SK-N-SH (cell line): ENCODE measurements around the gene MCM5.

Source experiments
- EP300 ChIP-seq, 2 experiments: IDR thresholded peaks; 2 replicates each; pipeline versions ENCODE4 v1.4.0 to v1.6.1; 2012; ENCODE audit warnings: borderline replicate concordance in 1 of 2, low read depth in 1 of 2, low read length in 1 of 2
- NFIC ChIP-seq: IDR thresholded peaks from 2 replicates; pipeline ENCODE4 v1.4.0; 2012; ENCODE audit warnings: borderline replicate concordance
- POLR2AphosphoS5 ChIP-seq: IDR thresholded peaks from 2 replicates; pipeline ENCODE4 v1.6.1; 2012; ENCODE audit warnings: low read depth, low read length
- SMC3 ChIP-seq: IDR thresholded peaks from 2 replicates; pipeline ENCODE4 v1.6.1; 2012; ENCODE audit warnings: low read depth, low read length, improper control_type of control experiment
- TF ChIP-seq, protein P1 (sequence below): IDR thresholded peaks from 2 replicates; pipeline ENCODE4 v1.6.1; 2012; ENCODE audit warnings: mild to moderate bottlenecking, low read depth, low read length, moderate library complexity
- TF ChIP-seq, protein P2 (sequence below): fragments of 200-600 bp; sonication (generic); IDR thresholded peaks from 2 replicates; pipeline ENCODE4 v1.6.1; 2017; ENCODE audit warnings: antibody characterized with exemption, mild to moderate bottlenecking, moderate library complexity

DNA sequence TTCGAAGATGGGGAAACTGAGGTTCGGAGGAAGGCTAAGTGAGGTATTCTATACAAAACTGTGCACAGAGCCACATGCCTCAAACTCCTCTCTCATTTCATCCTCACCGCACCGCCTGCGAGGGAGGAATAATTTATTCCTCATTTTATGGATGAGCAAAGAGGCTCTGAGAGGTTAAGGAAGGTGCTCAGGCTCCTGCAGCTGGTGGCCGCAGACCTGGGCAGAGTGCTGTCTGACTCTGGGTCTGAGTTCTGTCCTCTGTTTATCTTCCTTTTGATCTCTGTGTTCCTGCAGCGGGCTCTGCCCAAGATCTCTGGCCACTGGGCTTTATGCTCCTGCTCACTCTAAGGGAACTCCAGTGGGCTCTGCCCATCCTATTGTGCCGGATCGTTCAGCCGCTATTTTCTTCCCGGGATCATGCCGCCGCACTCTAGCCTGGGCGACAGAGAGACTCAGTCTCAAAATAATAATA, 59.5 kb downstream of the MCM5 start:
- TF ChIP-seq SMC3 (no peak), NFIC (no peak), POLR2AphosphoS5 (no peak), EP300 (IDR thresholded peaks at IDR 0.05; ENCODE audit: borderline replicate concordance in 1 of 2, low read depth in 1 of 2, low read length in 1 of 2) (no peak)
- TF ChIP-seq, protein P1, sequence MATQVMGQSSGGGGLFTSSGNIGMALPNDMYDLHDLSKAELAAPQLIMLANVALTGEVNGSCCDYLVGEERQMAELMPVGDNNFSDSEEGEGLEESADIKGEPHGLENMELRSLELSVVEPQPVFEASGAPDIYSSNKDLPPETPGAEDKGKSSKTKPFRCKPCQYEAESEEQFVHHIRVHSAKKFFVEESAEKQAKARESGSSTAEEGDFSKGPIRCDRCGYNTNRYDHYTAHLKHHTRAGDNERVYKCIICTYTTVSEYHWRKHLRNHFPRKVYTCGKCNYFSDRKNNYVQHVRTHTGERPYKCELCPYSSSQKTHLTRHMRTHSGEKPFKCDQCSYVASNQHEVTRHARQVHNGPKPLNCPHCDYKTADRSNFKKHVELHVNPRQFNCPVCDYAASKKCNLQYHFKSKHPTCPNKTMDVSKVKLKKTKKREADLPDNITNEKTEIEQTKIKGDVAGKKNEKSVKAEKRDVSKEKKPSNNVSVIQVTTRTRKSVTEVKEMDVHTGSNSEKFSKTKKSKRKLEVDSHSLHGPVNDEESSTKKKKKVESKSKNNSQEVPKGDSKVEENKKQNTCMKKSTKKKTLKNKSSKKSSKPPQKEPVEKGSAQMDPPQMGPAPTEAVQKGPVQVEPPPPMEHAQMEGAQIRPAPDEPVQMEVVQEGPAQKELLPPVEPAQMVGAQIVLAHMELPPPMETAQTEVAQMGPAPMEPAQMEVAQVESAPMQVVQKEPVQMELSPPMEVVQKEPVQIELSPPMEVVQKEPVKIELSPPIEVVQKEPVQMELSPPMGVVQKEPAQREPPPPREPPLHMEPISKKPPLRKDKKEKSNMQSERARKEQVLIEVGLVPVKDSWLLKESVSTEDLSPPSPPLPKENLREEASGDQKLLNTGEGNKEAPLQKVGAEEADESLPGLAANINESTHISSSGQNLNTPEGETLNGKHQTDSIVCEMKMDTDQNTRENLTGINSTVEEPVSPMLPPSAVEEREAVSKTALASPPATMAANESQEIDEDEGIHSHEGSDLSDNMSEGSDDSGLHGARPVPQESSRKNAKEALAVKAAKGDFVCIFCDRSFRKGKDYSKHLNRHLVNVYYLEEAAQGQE, result no peak
- TF ChIP-seq, protein P2, sequence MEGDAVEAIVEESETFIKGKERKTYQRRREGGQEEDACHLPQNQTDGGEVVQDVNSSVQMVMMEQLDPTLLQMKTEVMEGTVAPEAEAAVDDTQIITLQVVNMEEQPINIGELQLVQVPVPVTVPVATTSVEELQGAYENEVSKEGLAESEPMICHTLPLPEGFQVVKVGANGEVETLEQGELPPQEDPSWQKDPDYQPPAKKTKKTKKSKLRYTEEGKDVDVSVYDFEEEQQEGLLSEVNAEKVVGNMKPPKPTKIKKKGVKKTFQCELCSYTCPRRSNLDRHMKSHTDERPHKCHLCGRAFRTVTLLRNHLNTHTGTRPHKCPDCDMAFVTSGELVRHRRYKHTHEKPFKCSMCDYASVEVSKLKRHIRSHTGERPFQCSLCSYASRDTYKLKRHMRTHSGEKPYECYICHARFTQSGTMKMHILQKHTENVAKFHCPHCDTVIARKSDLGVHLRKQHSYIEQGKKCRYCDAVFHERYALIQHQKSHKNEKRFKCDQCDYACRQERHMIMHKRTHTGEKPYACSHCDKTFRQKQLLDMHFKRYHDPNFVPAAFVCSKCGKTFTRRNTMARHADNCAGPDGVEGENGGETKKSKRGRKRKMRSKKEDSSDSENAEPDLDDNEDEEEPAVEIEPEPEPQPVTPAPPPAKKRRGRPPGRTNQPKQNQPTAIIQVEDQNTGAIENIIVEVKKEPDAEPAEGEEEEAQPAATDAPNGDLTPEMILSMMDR, result no peak
